ENCODE measurements around the gene LANCL3. TPM values are rescaled to one million over a fixed set of nuclear protein-coding genes. Genes with fewer than 3 reads are reported as not detected.
"Not testable (repeated sequence)": the region's sequence is repeated elsewhere in the genome, so short reads cannot be mapped to it uniquely, and the experiment has no call there.

LANCL3 gene
- total RNA-seq, 1 experiment from 2014 or later, result not detected

DNA sequence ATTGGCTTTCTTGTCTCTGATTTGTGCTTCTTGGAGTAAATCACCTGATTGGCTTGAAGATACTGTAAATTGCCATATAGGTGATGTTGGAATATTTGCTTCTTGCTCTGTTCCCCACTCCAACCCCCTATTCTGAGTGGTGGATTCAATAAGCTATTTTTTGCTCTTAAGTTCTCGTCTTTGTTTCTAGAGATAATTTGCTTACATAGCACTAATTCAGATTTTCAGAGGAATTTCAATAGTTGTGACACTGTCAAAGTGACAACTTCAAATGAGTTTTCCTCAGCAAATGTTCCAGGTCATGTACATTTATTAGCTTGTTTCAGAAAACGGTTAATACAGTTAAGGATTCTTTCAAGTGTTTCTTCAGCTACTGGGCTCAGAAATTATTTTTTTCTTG, 18.6 kb downstream of the LANCL3 start:
- no peaks in the 10 kb centered on the region for H3K9me3 ChIP-seq (replicated peaks)
- no peaks in the 10 kb centered on the region for H3K36me3 ChIP-seq
- DNase-seq, result no peak

GRCh38 chrX:37594755-37595382, 23.4 kb downstream of the LANCL3 start:
- no peak overlapping the region for H3K27ac ChIP-seq
- no peak overlapping the region for H3K4me3 ChIP-seq
- DNase-seq, result no peak
- no peaks in the 10 kb centered on the region for H3K27me3 ChIP-seq
- no peaks in the 10 kb centered on the region for H3K9me3 ChIP-seq (replicated peaks)
- no peaks in the 10 kb centered on the region for H3K4me1 ChIP-seq
- no peaks in the 10 kb centered on the region for H3K36me3 ChIP-seq

More for the DNA sequence above, 18.6 kb downstream of the LANCL3 start:
- Histone ChIP-seq H3K4me3 (no peak overlapping the region), H3K4me1 (no peaks in the 10 kb centered on the region), H3K27me3 (no peaks in the 10 kb centered on the region), H3K27ac (no peak overlapping the region)

DNA sequence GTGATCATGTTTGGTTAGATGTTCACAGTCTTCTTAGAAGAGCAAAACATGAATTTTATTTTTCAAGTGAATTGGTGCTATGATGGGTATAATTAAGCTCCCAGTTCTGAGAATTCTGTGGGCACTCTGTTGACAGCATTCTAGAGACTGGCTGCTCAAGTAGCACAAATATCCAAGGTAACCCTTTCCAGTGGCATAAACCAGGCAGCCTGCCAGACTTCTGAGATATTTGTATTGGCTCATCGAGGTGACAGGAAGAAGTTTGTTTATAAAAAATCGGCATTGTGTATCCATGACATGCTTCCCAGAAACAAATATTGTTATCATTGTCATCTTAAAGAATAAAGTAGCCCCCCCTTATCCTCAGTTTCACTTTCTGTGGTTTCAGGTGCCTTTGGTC, 28.3 kb downstream of the LANCL3 start:
- no peak overlapping the region for H3K27ac ChIP-seq
- H3K36me3 ChIP-seq, result no peaks in the 10 kb centered on the region
- H3K4me1 ChIP-seq, result no peaks in the 10 kb centered on the region
- no peak overlapping the region for H3K4me3 ChIP-seq
- no peaks in the 10 kb centered on the region for H3K27me3 ChIP-seq
- no peak for DNase-seq
- H3K9me3 ChIP-seq (replicated peaks), result no peaks in the 10 kb centered on the region

DNA sequence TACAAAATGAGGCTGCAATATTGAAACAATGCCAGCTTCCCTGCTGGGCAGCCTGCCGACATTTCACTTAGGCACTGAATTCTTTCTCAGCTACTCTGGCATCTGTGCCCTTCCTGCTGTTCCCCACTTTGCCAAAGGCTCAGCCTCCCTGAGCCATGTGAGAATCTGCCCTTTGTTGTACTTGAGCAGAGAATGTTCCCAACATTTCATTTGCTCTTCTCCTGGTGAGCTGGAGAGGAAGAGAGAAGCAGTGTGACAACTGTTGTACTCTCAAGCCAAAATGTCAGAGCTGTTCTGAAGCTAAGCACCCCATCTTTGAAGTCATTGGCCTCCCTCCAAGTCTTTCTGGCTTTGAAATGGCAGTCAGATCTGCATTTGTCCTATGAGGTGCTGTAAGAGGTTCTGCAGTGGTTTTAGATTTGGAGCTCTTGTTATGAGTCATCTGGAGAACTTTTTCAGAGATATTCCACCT, 32.5 kb downstream of the LANCL3 start:
- no peaks in the 10 kb centered on the region for H3K27me3 ChIP-seq
- no peaks in the 10 kb centered on the region for H3K4me1 ChIP-seq
- DNase-seq, result no peak
- no peaks in the 10 kb centered on the region for H3K36me3 ChIP-seq
- no peaks in the 10 kb centered on the region for H3K9me3 ChIP-seq (replicated peaks)
- no peak overlapping the region for H3K27ac ChIP-seq
- no peak overlapping the region for H3K4me3 ChIP-seq

- Histone ChIP-seq H3K9me3 (replicated peaks) (no peaks in the 10 kb centered on the region), H3K36me3 (no peaks in the 10 kb centered on the region), H3K27me3 (no peaks in the 10 kb centered on the region), H3K27ac (no peak overlapping the region), H3K4me3 (no peak overlapping the region), H3K4me1 (no peaks in the 10 kb centered on the region)
- DNase-seq, result no peak
Observed at GRCh38 chrX:37607243-37607642, 35.8 kb downstream of the LANCL3 start.

DNA sequence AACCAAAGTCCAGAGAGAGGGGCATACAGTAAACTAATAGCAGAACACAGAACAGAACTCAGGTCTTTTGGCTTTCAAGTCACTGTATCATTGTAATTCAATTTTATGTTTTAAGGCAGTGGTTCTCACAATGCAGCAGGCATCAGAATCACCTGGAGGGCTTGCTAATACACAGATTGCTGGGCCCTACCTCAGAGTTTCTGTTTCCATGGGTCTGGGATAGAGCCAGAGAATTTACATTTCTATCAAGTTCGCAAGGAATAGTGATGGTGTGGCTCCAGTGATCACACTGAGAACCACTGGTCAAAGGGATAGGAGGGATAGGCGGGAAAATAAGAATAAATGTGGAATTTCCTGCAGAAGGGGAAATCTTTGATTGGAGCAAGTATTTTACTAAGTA, 36.7 kb downstream of the LANCL3 start:
- no peak overlapping the region for H3K27ac ChIP-seq
- no peaks in the 10 kb centered on the region for H3K27me3 ChIP-seq
- H3K9me3 ChIP-seq (replicated peaks), result no peaks in the 10 kb centered on the region
- no peak for DNase-seq
- no peaks in the 10 kb centered on the region for H3K4me1 ChIP-seq
- no peak overlapping the region for H3K4me3 ChIP-seq
- no peaks in the 10 kb centered on the region for H3K36me3 ChIP-seq

GRCh38 chrX:37609727-37610126, 38.3 kb downstream of the LANCL3 start:
- no peak for DNase-seq
- H3K27ac ChIP-seq, result no peak overlapping the region
- no peaks in the 10 kb centered on the region for H3K9me3 ChIP-seq (replicated peaks)
- H3K4me3 ChIP-seq, result no peak overlapping the region
- no peaks in the 10 kb centered on the region for H3K27me3 ChIP-seq
- H3K36me3 ChIP-seq, result no peaks in the 10 kb centered on the region
- no peaks in the 10 kb centered on the region for H3K4me1 ChIP-seq

- Histone ChIP-seq H3K9me3 (replicated peaks) (no peaks in the 10 kb centered on the region), H3K4me1 (no peaks in the 10 kb centered on the region), H3K27ac (no peak overlapping the region), H3K36me3 (no peaks in the 10 kb centered on the region), H3K4me3 (no peak overlapping the region), H3K27me3 (no peaks in the 10 kb centered on the region)
- DNase-seq, result no peak
Observed at GRCh38 chrX:37613933-37614332, 42.5 kb downstream of the LANCL3 start.

GRCh38 chrX:37627602-37628001, 56.1 kb downstream of the LANCL3 start:
- no peak for DNase-seq
- Histone ChIP-seq H3K27me3 (no peaks in the 10 kb centered on the region), H3K9me3 (replicated peaks) (no peaks in the 10 kb centered on the region), H3K4me3 (no peak overlapping the region), H3K36me3 (no peaks in the 10 kb centered on the region), H3K4me1 (no peaks in the 10 kb centered on the region), H3K27ac (no peak overlapping the region)

DNA sequence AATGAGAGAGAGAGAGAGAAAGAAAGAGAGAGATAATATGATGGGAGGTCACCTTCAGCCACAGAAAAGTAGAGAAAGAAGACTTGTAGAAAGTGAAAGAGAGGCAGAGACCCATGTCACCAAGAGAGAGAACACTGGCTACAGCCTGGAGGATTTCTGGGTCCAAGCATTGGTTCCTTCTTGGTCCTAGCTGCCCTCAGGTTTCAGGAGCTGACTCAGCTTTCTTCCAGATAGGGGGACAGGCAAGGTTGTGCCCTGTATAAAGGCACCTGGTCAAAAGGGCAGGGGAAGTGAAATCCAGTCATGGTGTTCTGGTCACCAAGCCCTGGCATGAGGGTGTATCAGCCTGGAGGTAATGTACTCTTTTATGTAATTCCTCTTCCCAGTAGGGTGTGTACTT, 66.6 kb downstream of the LANCL3 start:
- Histone ChIP-seq H3K36me3 (no peaks in the 10 kb centered on the region), H3K4me1 (no peaks in the 10 kb centered on the region), H3K27ac (no peak overlapping the region), H3K27me3 (no peaks in the 10 kb centered on the region), H3K4me3 (no peak overlapping the region), H3K9me3 (replicated peaks) (no peaks in the 10 kb centered on the region)
- no peak for DNase-seq

GRCh38 chrX:37640142-37640541, 68.7 kb downstream of the LANCL3 start:
- no peaks in the 10 kb centered on the region for H3K27me3 ChIP-seq
- no peak for DNase-seq
- H3K4me1 ChIP-seq, result no peaks in the 10 kb centered on the region
- no peaks in the 10 kb centered on the region for H3K9me3 ChIP-seq (replicated peaks)
- H3K4me3 ChIP-seq, result no peak overlapping the region
- H3K36me3 ChIP-seq, result no peaks in the 10 kb centered on the region
- H3K27ac ChIP-seq, result no peak overlapping the region

DNA sequence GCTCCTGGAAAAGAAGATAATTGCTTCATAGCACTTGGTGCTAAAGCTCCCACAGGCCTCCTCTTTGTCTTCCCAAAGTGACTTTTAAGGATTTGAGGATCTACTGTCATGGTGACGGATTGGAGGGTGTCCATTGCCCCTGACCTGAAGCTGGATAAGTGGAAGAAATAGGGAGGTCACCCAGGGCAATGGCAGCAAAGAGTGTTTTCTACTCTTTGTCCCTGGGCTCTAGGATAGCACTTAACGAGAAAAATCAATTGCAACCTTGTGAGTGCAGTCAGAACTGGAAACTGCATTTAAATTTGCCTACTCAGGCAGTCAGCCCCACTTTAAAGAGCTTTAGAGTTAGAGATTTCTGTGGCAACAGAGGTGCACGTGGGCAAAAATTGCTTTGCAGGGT, 70.4 kb downstream of the LANCL3 start:
- Histone ChIP-seq H3K9me3 (replicated peaks) (no peaks in the 10 kb centered on the region), H3K27me3 (no peaks in the 10 kb centered on the region), H3K4me3 (no peak overlapping the region)

GRCh38 chrX:37644381-37645305, 73.2 kb downstream of the LANCL3 start:
- Histone ChIP-seq H3K4me3 (no peak overlapping the region), H3K4me1 (no peaks in the 10 kb centered on the region), H3K9me3 (replicated peaks) (no peaks in the 10 kb centered on the region), H3K36me3 (no peaks in the 10 kb centered on the region), H3K27me3 (no peaks in the 10 kb centered on the region), H3K27ac (no peak overlapping the region)
- DNase-seq, result no peak

More for the DNA sequence above, 70.4 kb downstream of the LANCL3 start:
- no peak for DNase-seq
- Histone ChIP-seq H3K4me1 (no peaks in the 10 kb centered on the region), H3K27ac (no peak overlapping the region), H3K36me3 (no peaks in the 10 kb centered on the region)

- Histone ChIP-seq H3K4me1 (no peaks in the 10 kb centered on the region), H3K4me3 (no peak overlapping the region), H3K9me3 (replicated peaks) (no peaks in the 10 kb centered on the region), H3K27me3 (no peaks in the 10 kb centered on the region), H3K27ac (no peak overlapping the region), H3K36me3 (no peaks in the 10 kb centered on the region)
- DNase-seq, result no peak
Observed at GRCh38 chrX:37646254-37646653, 74.8 kb downstream of the LANCL3 start.

DNA sequence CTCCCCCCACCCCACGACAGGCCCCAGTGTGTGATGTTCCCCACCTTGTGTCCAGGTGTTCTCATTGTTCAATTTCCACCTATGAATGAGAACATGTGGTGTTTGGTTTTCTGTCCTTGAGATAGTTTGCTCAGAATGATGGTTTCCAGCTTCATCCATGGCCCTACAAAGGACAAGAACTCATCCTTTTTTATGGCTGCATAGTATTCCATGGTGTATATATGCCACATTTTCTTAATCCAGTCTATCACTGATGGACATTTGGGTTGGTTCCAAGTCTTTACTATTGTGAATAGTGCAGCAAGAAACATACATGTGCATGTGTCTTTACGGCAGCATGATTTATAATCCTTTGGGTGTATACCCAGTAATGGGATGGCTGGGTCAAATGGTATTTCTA, 79.4 kb downstream of the LANCL3 start:
- not testable (repeated sequence) for H3K4me1 ChIP-seq; H3K4me3 ChIP-seq; H3K27ac ChIP-seq; H3K27me3 ChIP-seq; H3K36me3 ChIP-seq; H3K9me3 ChIP-seq (replicated peaks); DNase-seq
